ENCODE data around the gene ZNF649. TPM values are rescaled to one million over a fixed set of nuclear protein-coding genes. Genes with fewer than 3 reads are reported as not detected.

ZNF649 gene
- total RNA-seq, 4 donors from 2014 or later, result 9.1 to 15.0 (median 13.6) TPM

DNA sequence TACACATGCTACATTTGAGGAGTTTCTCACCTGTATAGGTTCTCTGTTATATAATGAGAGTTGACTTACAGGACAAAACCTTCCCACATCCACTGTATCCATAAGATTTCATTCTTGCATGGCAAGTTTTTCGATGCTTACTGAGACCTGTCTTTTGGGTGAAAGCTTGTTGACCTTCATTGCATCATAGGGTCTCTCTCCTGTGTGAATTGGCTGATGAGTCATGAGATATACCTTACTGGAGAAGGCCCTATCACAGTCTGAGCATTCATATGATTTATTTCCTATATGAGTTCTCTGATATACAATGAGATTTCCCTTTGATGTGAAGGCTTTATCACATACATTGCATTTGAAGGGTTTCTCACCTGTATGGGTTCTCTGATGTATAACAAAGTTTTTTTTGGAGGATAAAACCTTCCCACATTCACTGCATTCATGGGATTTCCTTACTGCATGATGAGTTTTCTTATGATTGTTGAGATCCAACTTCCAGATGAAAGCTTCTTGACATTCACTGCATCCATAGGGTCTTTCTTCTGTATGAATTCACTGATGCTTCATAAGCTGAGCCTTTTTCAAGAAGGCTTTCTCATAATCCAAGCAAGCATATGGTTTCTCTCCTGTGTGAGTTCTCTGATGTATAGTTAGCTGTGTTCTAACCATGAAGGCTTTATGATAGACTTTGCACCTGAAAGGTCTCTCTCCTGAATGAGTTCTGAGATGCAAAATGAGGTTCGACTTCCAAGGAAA is 42.8 kb downstream of the ZNF649 start:
- Histone ChIP-seq H3K27ac (replicated peaks in 1 of 4) (no peak overlapping the region), H3K9me3 (peaks cover 25 to 100% (median 97%) of the 10 kb centered on the region in 4 donors), H3K4me1 (no peaks in the 10 kb centered on the region), H3K36me3 (peaks cover 0 to 22% (median 11%) of the 10 kb centered on the region in 4 donors), H3K27me3 (no peaks in the 10 kb centered on the region), H3K4me3 (no peak overlapping the region)
- intact Hi-C loops (cut with DNase I), result no loop called here
- TF ChIP-seq POLR2AphosphoS5 (IDR thresholded peaks at IDR 0.05) (no peak), POLR2A (IDR thresholded peaks at IDR 0.05; ENCODE audit: low read depth) (no peak), EP300 (IDR thresholded peaks at IDR 0.05) (no peak)
- TF ChIP-seq, protein P1, sequence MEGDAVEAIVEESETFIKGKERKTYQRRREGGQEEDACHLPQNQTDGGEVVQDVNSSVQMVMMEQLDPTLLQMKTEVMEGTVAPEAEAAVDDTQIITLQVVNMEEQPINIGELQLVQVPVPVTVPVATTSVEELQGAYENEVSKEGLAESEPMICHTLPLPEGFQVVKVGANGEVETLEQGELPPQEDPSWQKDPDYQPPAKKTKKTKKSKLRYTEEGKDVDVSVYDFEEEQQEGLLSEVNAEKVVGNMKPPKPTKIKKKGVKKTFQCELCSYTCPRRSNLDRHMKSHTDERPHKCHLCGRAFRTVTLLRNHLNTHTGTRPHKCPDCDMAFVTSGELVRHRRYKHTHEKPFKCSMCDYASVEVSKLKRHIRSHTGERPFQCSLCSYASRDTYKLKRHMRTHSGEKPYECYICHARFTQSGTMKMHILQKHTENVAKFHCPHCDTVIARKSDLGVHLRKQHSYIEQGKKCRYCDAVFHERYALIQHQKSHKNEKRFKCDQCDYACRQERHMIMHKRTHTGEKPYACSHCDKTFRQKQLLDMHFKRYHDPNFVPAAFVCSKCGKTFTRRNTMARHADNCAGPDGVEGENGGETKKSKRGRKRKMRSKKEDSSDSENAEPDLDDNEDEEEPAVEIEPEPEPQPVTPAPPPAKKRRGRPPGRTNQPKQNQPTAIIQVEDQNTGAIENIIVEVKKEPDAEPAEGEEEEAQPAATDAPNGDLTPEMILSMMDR (IDR thresholded peaks at IDR 0.05), result no peak
- WGBS, result 98% methylated on average over 2 of the region's 2 CpGs
- no peak for DNase-seq (ENCODE audit: extremely low spot score)

Other genes starting within 250 kb of the ZNF649 start
- 10 to 100 TPM; 11.8 to 37.8 (median 17.4) TPM for gene SPACA6, start 211.7 kb downstream of the ZNF649 start, total RNA-seq
- 10 to 100 TPM in 1 of 4 donors, 1 to 10 TPM in 1, under 1 TPM in 2; under 0.01 to 28.8 (median 1.3) TPM for gene HAS1, start 181.0 kb downstream of the ZNF649 start, total RNA-seq
- gene FPR1, start 153.1 kb downstream of the ZNF649 start, total RNA-seq, result 10 to 100 TPM in 2 of 4 donors, 1 to 10 TPM in 2; 3.7 to 38.9 (median 7.7) TPM
- 1 to 10 TPM in 2 of 4 donors, under 1 TPM in 1, not detected in 1; 0.29 to 9.1 (median 1.5) TPM for gene FPR2, start 143.8 kb downstream of the ZNF649 start, total RNA-seq
- gene FPR3, start 109.9 kb downstream of the ZNF649 start, total RNA-seq, result 1 to 10 TPM; 4.0 to 9.9 (median 6.8) TPM
- gene ZNF577, start 17.1 kb downstream of the ZNF649 start, total RNA-seq, result 10 to 100 TPM in 3 of 4 donors, 1 to 10 TPM in 1; 8.4 to 29.1 (median 11.5) TPM
- 1 to 10 TPM; 4.2 to 8.3 (median 5.5) TPM for gene ZNF613, start 22.5 kb upstream of the ZNF649 start, total RNA-seq
- gene ZNF350, start 81.8 kb upstream of the ZNF649 start, total RNA-seq, result 10 to 100 TPM in 3 of 4 donors, 1 to 10 TPM in 1; 9.2 to 14.6 (median 12.7) TPM
- gene ZNF615, start 103.2 kb upstream of the ZNF649 start, total RNA-seq, result 10 to 100 TPM; 13.4 to 17.6 (median 15.2) TPM
- 10 to 100 TPM in 1 of 4 donors, 1 to 10 TPM in 3; 5.8 to 10.3 (median 7.7) TPM for gene ZNF614, start 123.4 kb upstream of the ZNF649 start, total RNA-seq
- 10 to 100 TPM in 1 of 4 donors, 1 to 10 TPM in 3; 8.6 to 10.1 (median 9.2) TPM for gene ZNF432, start 143.8 kb upstream of the ZNF649 start, total RNA-seq
- gene ZNF841, start 190.7 kb upstream of the ZNF649 start, total RNA-seq, result 10 to 100 TPM; 11.3 to 13.7 (median 12.5) TPM
- gene ZNF616, start 234.9 kb upstream of the ZNF649 start, total RNA-seq, result 1 to 10 TPM; 3.0 to 6.6 (median 4.3) TPM

Data from esophagus muscularis mucosa (tissue), 4 donors.